Mesodermal cell (in vitro differentiated cells): ENCODE data around the gene UBFD1.
"Not testable (repeated sequence)": the region's sequence is repeated elsewhere in the genome, so short reads cannot be mapped to it uniquely, and the experiment has no call there.

Source experiments
- H3K27ac ChIP-seq: 2 replicates; pipeline ENCODE4 v1.7.0; 2013; ENCODE audit warnings: mild to moderate bottlenecking, low read depth, low read length, moderate library complexity; ENCODE audit not compliant: severe bottlenecking
- H3K36me3 ChIP-seq: 2 replicates; pipeline ENCODE4 v1.7.1; 2013; ENCODE audit warnings: mild to moderate bottlenecking, low read length, moderate library complexity; ENCODE audit not compliant: control insufficient read depth, insufficient read depth
- H3K4me1 ChIP-seq: one replicate; pipeline ENCODE4 v1.7.1; 2013; ENCODE audit warnings: mild to moderate bottlenecking, low read length; ENCODE audit not compliant: insufficient read depth, control insufficient read depth, poor library complexity, severe bottlenecking
- H3K4me3 ChIP-seq: 2 replicates; pipeline ENCODE4 v1.7.0; 2013; ENCODE audit warnings: low read length, control low read depth, mild to moderate bottlenecking; ENCODE audit not compliant: insufficient read depth, poor library complexity, severe bottlenecking; ENCODE audit errors: extremely low read depth
- H3K9me3 ChIP-seq: 2 replicates; pipeline ENCODE4 v1.7.1; 2013; ENCODE audit warnings: mild to moderate bottlenecking, low read length, moderate library complexity; ENCODE audit not compliant: control insufficient read depth
- WGBS, 2 experiments: methylation state at CpG; one replicate each; pipeline ENCODE4 v1.1.5; 2013; ENCODE audit warnings: missing lambda C conversion rate in 2 of 2; ENCODE audit not compliant: insufficient coverage in 2 of 2; 5-methylcytosine and 5-hydroxymethylcytosine counted together

Gene UBFD1

GRCh38 chr16:23609929-23610328, 52.4 kb downstream of the UBFD1 start:
- Histone ChIP-seq H3K36me3 (peaks cover 60% of the 10 kb centered on the region), H3K4me3 (no peak overlapping the region)
- WGBS, 2 experiments: no CpG with 5 or more reads among the region's 1 CpG

GRCh38 chr16:23610905-23611304, 53.4 kb downstream of the UBFD1 start:
- H3K4me3 ChIP-seq, H3K9me3 ChIP-seq, H3K27ac ChIP-seq, H3K4me1 ChIP-seq: not testable (repeated sequence)
- peaks cover 62% of the 10 kb centered on the region for H3K36me3 ChIP-seq
- 93 to 100% methylated on average over 2 to 6 of the region's 6 CpGs for whole genome bisulfite sequencing, 2 experiments

More at GRCh38 chr16:23609929-23610328, 52.4 kb downstream of the UBFD1 start:
- H3K27ac ChIP-seq: no peak overlapping the region
- no peaks in the 10 kb centered on the region for H3K9me3 ChIP-seq
- peaks cover 6% of the 10 kb centered on the region for H3K4me1 ChIP-seq

- no peak overlapping the region for H3K4me3 ChIP-seq
- peaks cover 6% of the 10 kb centered on the region for H3K4me1 ChIP-seq
- H3K27ac ChIP-seq: no peak overlapping the region
- 90 to 94% methylated on average over 3 of the region's 3 CpGs for WGBS, 2 experiments
- H3K36me3 ChIP-seq: peaks cover 68% of the 10 kb centered on the region
- H3K9me3 ChIP-seq: no peaks in the 10 kb centered on the region
Measured at GRCh38 chr16:23611936-23612335, 54.4 kb downstream of the UBFD1 start.

DNA sequence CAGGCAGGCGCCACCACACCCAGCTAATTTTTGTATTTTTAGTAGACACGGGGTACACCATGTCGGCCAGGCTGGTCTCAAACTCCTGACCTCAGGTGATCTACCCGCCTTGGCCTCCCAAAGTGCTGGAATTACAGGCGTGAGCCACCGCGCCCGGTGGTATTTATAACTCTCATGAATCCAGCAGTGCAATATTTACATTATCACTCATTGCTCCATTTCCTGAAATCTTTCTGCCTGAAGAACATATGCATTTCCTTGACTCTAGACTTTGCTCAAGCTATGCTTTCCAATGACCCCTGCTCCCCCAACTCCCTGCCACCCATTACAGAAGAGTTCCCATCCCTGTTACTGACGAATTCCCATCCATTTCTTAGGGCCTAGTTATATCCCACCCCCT, 58.3 kb downstream of the UBFD1 start:
- no peaks in the 10 kb centered on the region for H3K4me1 ChIP-seq
- no peak overlapping the region for H3K27ac ChIP-seq
- no peak overlapping the region for H3K4me3 ChIP-seq
- H3K9me3 ChIP-seq: no peaks in the 10 kb centered on the region
- H3K36me3 ChIP-seq: peaks cover 79% of the 10 kb centered on the region
- WGBS, 2 experiments: 86 to 92% methylated on average over 5 to 9 of the region's 9 CpGs
